IPS-18c (cell line): ENCODE measurements around the gene CBX5.

ENCODE experiments used
- H3K4me3 ChIP-seq: 2 replicates; pipeline ENCODE4 v1.7.0; 2013; ENCODE audit warnings: low read depth, mild to moderate bottlenecking, low read length, moderate library complexity; ENCODE audit not compliant: insufficient read depth
- H3K9me3 ChIP-seq: one replicate; pipeline ENCODE4 v1.6.1; 2013; ENCODE audit warnings: mild to moderate bottlenecking, low read length, moderate library complexity; ENCODE audit not compliant: control insufficient read depth, insufficient read depth

The CBX5 gene

GRCh38 chr12:54216797-54217661 lies 62.9 kb downstream of the CBX5 start:
- Histone ChIP-seq H3K4me3 (peak overlapping the region; percentile 52), H3K9me3 (peaks cover 3% of the 10 kb centered on the region)

- Histone ChIP-seq H3K4me3 (peak overlapping the region; percentile 28; the same call in 1 of the 2 replicates), H3K9me3 (peaks cover 3% of the 10 kb centered on the region)
Measured at GRCh38 chr12:54215989-54216796, 63.7 kb downstream of the CBX5 start.

- peaks cover 3% of the 10 kb centered on the region for H3K9me3 ChIP-seq
- no peak overlapping the region; the same call in 1 of the 2 replicates for H3K4me3 ChIP-seq
Measured at GRCh38 chr12:54214553-54215406, 65.1 kb downstream of the CBX5 start.

GRCh38 chr12:54213079-54213478 lies 66.8 kb downstream of the CBX5 start:
- Histone ChIP-seq H3K4me3 (no peak overlapping the region), H3K9me3 (no peaks in the 10 kb centered on the region)

- Histone ChIP-seq H3K9me3 (no peaks in the 10 kb centered on the region), H3K4me3 (no peak overlapping the region)
Measured at GRCh38 chr12:54211920-54212319, 68.0 kb downstream of the CBX5 start.

GRCh38 chr12:54210400-54210790 lies 69.5 kb downstream of the CBX5 start:
- H3K9me3 ChIP-seq: no peaks in the 10 kb centered on the region
- H3K4me3 ChIP-seq: no peak overlapping the region

GRCh38 chr12:54208591-54208990 lies 71.3 kb downstream of the CBX5 start:
- Histone ChIP-seq H3K4me3 (no peak overlapping the region), H3K9me3 (peaks cover 2% of the 10 kb centered on the region)

GRCh38 chr12:54207539-54208294 lies 72.2 kb downstream of the CBX5 start:
- no peak overlapping the region for H3K4me3 ChIP-seq
- H3K9me3 ChIP-seq: peaks cover 2% of the 10 kb centered on the region

GRCh38 chr12:54206791-54207190 lies 73.1 kb downstream of the CBX5 start:
- H3K4me3 ChIP-seq: no peak overlapping the region
- peaks cover 2% of the 10 kb centered on the region for H3K9me3 ChIP-seq

- H3K4me3 ChIP-seq: no peak overlapping the region
Measured at GRCh38 chr12:54204316-54204715, 75.6 kb downstream of the CBX5 start.

GRCh38 chr12:54201001-54201794 lies 78.7 kb downstream of the CBX5 start:
- Histone ChIP-seq H3K4me3 (no peak overlapping the region), H3K9me3 (peaks cover 2% of the 10 kb centered on the region)

More at GRCh38 chr12:54204316-54204715, 75.6 kb downstream of the CBX5 start:
- peaks cover 2% of the 10 kb centered on the region for H3K9me3 ChIP-seq

- Histone ChIP-seq H3K9me3 (peaks cover 2% of the 10 kb centered on the region), H3K4me3 (no peak overlapping the region)
Measured at GRCh38 chr12:54200412-54200811, 79.5 kb downstream of the CBX5 start.

GRCh38 chr12:54199917-54200316 lies 80.0 kb downstream of the CBX5 start:
- H3K9me3 ChIP-seq: peaks cover 2% of the 10 kb centered on the region
- H3K4me3 ChIP-seq: no peak overlapping the region

- H3K9me3 ChIP-seq: no peaks in the 10 kb centered on the region
Measured at GRCh38 chr12:54199034-54199433, 80.9 kb downstream of the CBX5 start.

GRCh38 chr12:54197431-54197909 lies 82.5 kb downstream of the CBX5 start:
- Histone ChIP-seq H3K9me3 (no peaks in the 10 kb centered on the region), H3K4me3 (no peak overlapping the region)

More at GRCh38 chr12:54199034-54199433, 80.9 kb downstream of the CBX5 start:
- H3K4me3 ChIP-seq: no peak overlapping the region

GRCh38 chr12:54197010-54197409 lies 82.9 kb downstream of the CBX5 start:
- Histone ChIP-seq H3K4me3 (no peak overlapping the region), H3K9me3 (no peaks in the 10 kb centered on the region)
